Gastroesophageal sphincter (tissue), 3 donors: ENCODE data around the gene KIF5C.

Experiments
- CTCF ChIP-seq, 4 experiments: fragments of 200-600 bp in 2 of 4; fragments of 450-650 bp in 2 of 4; sonication (generic) in 1 of 4; IDR thresholded peaks; one replicate each; pipeline ENCODE4 v1.5.1; 2017 to 2019; ENCODE audit warnings: antibody characterized with exemption in 4 of 4, mild to moderate bottlenecking in 2 of 4, moderate library complexity in 2 of 4
- EP300 ChIP-seq: sonication (generic); formaldehyde crosslinking; IDR thresholded peaks from one replicate; pipeline ENCODE4 v1.6.1; 2017; ENCODE audit warnings: antibody characterized with exemption, mild to moderate bottlenecking
- POLR2AphosphoS5 ChIP-seq: sonication (generic); formaldehyde crosslinking; IDR thresholded peaks from one replicate; pipeline ENCODE4 v1.6.1; 2017; ENCODE audit warnings: antibody characterized with exemption

- TF ChIP-seq CTCF (IDR thresholded peaks at IDR 0.05) = no peak
- no peak for TF ChIP-seq EP300
- no peak for TF ChIP-seq POLR2AphosphoS5
These were observed 115.9 kb downstream of the KIF5C start for GRCh38 chr2:148990968-148991367.
